GM03348 (cell line): ENCODE measurements around the gene CORO6.
"Not testable (repeated sequence)": the region's sequence is repeated elsewhere in the genome, so short reads cannot be mapped to it uniquely, and the experiment has no call there.

Experiments
- DNase-seq: peaks from one replicate; pipeline ENCODE4 v3.0.0; 2012; ENCODE audit warnings: low spot score

CORO6 gene

DNA sequence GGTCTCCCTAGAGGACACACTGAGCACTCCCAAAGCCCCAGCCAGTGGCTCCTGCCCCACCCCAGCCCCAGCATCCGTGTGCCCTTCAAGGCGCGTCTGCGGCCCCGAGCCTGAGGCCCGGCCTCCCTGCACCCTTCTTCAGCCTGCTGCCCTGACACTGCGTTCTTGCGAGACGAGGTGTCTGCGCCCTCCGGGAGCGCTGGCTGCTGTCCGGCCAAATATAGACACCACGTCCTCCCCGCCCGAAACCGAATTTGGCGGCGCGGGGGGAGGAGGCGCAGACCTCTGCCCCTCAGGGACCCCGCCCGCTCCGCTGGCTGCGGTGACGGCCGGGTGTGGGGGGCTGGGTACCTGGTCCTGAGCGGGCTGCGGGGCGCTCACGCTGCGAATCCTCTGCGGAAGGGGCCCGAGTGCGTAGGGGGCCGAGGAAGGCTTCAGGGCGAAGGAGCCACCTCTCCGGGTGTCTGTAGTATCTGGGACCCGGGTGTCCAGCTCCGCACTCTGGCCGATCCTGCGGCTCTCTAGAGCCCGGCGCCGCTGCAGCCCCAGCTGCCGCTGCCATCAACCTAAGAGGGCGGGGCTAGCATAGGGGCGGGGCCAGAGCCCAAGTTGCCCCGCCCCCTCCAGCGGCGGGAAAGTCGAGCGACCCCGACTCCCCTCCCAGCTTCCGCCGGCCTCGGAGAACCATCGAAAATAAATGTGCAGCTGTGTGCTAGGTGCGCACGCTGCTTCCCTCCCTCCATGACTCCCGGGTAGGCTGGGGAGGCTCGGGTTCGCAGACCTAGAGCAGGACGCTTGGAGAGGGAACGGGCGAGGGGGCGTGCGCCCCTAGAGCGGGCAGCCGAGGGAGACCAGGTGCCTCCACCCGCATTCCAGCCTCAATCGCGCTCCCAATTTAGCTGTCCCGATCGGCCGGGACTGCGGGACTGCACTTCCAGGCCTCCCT lies at the start of gene CORO6:
Gene CORO6, minus strand, starts transcription at position 576 of the 946 bp plus-strand sequence. CDS start 1,491 bp downstream, outside the sequence.
- DNase-seq: peak; percentile 89

DNA sequence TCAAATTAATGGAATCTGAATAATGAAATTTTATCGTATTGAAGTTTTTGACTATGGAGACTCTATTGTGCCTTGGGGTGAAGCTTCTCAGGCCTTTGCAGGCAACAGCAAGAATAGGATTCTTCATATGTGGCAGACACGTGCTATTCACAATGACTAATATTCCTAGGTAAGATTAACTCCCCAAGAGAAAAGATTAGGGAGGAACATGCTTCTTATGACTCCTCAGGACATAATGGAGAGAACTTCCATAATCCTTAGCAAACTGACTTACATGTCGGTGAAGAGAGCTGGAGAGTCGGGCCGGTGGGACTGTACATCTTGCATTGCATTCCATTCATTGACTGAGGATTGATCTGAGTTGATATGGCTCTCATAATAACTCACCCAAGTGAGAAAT lies 48.9 kb upstream of the CORO6 start:
- no peak for DNase-seq

DNA sequence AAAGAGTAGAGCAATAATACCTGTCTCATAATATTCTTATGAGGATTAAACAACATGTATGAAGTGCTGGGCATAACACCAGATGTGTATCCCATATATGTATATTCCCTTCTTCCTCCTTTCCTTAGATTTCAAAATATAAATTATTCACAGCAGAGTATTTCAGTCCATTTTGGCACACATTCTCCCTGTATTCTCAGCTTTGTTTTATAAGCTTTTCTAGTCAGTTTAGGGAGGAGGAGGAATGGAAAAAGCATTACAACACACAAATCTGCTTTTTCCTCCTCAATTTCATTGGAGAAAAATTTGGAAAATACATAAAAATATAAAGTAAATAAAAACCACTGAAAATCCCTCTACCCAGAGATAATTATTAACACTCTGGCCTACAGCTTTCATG lies 46.6 kb upstream of the CORO6 start:
- no peak for DNase-seq

DNA sequence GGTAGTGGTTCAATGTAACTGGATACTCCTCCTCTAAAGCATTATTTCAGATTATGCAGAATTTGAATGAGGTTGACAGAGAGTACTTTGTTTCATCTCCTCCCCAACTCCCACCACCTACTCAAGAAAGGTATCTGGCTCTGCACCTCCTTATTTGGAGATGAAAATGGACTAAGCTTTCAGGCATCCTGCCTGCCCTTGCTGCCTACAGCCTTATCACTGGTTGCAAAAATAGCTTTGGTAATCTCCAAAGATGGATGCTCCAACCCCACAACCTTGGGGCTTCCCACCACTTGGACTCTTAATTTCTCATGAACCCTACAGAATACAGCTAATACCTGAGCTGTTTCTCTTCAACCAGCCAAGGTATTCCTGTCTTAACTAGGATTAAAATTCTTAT lies 45.3 kb upstream of the CORO6 start:
- DNase-seq: no peak

DNA sequence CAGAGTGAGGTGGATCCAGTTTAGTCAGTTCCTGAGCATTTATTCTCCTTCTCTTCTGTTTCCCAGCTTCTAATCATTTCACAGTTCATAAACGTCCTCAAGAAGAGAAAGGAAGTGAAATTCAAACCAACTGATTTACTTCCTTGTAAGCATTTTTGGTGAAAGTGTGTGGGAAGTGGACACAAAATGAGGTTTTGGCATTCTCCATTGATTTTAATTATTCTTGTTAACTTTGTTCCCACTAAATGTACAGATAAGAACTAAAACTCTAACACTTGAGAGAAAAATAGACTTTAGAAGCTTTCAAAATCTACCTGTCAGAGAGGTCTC lies 42.7 kb upstream of the CORO6 start:
- no peak for DNase-seq

DNA sequence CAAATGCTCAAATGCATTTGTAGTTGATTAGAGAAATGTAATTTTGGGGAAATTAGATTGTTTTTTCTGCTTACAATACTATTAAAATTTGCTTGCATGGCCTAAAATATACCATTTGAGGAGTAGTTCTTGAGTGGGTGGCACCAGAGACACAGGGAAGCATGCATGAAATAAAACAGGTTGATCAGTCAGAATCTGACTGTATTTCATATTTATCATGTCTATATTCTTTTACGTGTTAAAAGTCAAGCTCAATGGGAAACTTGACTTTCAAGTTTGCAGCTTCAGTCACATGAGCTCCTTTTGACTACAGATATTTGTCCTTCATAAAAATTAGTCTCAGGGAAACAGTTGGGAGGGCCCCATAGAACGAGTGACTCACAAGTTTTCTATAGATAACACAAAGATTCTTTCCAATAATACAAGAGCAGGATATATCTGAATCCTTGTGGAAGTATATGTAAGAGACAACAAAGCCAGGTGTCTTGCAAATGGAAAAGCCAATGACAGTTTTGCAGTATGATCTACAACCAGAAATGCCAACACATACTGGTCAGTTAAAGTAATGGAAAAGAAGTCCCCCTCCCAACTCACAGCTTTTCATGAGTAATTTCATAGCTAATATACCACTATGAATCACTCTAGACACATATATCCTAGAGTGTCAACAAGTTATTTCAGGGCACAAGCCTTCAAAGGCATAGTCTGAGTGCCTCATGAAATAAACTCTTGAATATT lies 42.2 kb upstream of the CORO6 start:
- peak; percentile 52 for DNase-seq

DNA sequence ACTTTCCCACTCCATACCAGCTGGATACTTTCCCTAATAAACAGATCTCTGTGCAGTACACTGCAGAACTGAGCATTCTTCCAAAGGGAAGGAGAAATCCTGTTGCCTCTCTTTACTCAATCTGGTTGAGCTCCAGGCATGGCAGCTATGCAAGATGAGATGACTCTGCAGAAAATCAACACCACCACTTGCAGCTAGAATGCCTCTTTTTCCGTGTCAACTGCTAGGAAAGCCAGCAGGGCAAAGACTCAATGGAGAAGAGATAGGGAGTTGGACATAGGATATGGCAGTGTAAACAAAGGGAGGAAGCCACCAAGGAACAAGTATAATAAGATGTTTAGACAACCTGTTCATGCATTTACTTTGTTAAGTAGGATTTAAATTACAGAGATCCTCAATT lies 40.4 kb upstream of the CORO6 start:
- peak; percentile 55 for DNase-seq

DNA sequence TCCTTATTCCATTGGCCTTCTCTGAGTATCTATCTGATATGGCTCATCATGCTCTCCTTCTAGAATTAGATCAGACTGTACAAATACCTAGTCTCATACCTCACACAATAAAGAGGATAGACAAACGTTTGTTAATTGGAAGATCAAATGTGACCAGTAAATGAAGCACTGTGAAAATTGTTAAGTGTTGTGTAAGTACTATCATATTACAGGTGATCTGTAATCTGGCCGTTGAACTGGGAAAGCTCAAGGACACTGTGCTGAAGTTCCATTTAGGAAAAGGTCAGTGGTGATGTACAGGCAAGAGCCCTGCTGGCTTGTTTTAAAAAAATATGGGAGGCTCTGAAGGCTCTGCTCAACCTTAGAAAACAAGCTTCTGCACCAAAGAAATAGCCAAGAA lies 38.5 kb upstream of the CORO6 start:
- DNase-seq: no peak

DNA sequence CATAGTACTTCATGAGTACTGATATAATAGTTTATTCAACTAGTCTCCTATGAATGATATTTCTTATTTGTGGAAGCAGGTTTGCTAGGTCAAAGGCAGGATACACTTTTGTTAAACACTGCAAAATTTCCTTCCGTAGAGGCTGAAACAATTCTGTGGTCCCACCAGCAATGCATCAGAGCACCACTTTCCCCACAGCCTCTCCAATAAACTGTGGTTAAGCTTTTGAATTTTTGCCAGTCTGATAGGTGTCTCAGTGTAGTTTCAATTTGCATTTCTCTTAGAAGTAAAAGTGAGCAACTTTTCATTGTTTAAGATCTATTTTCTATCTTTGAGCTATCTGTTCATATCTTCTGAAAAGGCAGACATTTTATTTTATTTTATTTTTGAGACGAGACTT lies 36.4 kb upstream of the CORO6 start:
- no peak for DNase-seq

DNA sequence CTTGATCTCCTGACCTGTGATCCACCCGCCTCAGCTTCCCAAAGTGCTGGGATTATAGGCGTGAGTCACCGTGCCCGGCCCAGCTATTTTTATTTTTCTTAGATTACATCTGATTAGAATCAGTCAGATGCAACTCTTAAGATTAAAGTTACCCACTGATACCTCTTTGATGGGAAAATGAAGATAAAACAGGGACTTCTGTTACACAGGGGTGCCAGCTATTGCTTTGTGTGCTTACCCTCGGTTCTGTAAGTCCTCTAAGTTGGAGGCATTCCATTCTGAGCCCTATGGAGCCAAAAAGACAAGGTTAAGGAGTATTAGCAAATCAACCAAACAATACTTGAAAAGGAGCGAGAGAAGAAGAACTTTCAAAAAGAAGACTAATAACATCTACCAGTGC lies 32.6 kb upstream of the CORO6 start:
- DNase-seq: no peak

DNA sequence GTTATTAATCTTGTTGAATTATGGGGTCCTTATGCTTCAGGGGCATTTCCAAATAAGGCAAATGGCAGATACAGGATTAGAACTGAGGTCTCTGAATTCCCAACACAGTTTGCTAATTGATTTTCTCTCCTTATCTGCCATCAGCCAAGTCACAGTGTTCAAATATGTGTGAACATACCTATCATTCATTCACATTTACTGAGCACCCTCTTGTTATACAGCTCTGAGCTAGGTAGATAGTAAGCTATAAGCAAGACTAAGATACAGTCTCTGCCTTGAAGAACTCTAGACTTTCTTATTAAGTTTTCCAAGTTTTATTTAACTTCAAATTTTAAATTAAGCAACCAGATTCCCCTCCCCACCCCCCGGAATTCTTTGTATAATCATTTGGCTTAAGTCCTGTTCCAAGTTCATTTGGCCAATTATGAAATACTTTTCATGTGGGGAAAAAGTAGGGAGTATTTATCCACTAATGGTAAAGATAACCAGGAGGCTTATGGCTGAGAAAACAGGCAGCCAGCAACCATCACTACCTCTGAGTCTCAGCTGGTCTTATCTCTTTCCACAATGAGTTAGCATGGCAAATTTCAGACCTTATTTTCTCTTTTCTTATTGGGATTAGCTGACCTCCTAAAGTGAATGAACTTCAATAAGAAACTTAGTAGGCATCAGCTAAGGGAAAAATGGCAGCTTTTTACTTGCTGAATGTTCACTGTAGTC lies 31.4 kb upstream of the CORO6 start:
- no peak for DNase-seq

DNA sequence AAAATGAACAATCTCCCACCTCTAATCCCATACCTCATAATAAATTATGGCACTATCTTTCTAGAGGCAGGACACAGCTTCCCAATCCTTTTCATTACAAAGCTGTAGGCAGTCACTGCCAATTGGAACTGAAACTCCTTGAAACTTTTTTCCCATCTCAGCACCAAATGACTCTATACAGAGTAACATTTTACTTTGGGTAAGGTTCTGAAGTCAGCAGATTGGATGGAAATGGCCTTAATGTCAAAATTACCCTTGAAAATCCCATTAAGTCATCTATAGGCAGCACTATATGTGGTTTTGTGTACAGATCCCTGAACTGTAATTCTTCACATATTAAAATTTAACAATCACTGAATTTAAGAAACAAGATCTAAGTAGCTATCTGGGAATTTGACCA lies 30.3 kb upstream of the CORO6 start:
- DNase-seq: no peak

DNA sequence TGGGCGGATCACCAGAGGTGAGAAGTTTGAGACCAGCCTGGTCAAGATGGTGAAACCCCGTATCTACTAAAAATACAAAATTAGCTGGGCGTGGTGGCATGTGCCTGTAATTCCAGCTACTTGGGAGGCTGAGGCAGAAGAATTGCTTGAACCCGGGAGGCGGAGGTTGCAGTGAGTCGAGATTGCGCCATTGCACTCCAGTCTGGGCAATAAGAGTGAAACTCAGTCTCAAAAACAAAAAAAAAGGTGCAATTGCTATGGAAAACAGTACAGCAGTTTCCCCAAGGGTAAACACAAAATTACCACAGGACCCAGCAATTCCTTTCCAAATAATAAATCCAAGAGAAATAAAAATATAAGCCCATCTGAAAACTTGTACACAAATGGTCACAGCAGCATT lies 29.2 kb upstream of the CORO6 start:
- DNase-seq: not testable (repeated sequence)

DNA sequence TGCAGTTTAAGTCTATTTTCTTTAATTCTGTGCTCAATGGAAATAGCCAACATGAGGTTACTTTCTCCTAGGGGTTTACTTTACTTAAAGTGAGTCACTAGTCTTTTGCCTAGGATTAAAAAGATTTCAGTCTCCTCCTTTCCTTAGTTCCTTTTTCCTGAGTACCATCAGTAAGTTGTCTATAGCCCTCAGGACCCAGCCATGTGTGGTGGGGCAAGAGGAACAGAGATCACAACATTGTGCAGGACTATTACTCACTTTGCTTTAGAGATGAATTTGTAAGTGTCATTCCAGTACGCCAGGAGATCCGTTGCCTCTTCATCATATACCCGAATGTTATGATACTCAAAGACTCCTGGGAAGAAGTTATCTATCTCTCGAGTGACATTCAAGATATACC lies 27.7 kb upstream of the CORO6 start:
- DNase-seq: no peak

DNA sequence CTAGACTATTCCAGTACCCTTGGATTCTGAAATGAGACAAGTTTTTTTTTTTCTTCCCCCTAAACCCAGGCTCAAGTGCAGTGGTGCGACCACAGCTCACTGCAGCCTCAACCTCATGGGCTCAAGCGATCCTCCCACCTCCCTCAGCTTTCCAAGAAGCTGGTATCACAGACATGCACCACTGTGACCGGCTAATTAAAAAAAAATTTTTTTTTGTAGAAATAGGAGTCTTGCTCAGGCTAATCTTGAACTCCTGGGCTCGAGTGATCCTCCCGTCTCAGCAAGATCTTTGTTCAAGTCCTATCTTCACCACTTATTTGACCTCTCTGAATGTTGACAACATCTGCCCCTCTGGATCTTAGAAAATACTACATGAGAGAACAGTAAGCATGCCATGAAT lies 26.6 kb upstream of the CORO6 start:
- no peak for DNase-seq

DNA sequence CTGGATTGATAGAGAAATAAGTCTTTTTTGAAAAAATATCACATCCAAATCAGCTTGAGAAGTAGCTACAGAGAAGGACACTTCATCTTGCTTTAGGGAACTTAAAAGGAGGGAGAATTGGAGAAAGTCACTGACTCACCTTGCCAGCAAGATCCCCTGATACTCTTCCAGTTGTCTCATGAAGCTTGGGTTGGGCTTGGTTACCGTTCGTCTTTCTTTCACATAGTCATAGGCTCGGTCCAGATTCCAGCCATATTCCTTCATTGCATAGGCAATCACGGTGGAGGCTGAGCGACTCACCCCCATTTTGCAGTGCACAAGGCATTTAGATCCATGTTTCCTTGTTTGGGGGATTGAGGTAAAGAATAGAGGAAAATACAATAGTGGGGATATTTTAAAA lies 25.3 kb upstream of the CORO6 start:
- DNase-seq: no peak

DNA sequence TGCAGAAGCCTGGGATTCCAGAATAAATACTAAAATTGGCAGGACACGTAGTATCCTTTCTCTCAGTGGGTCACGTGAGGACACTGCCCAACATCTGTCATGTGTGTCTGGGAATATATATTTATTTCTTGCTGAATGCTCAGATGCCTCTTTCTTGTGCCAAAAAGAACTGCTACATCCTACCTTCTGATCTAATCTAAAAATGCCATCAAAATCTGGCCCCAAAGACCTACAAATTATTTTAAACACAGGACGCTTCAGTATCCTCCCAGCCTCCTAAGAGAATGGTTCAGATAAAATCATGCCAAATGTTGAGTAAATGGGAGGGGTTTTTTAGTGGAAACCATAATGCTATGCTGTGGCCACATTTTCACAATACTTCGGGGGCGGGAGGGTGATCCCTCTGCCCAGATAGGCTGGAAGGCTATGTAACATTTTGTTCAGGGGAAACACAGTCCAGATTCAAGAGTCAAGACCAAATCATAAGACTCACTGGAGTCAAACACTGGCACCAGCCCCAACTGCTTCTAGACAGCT lies 22.9 kb upstream of the CORO6 start:
- DNase-seq: peak; percentile 85

DNA sequence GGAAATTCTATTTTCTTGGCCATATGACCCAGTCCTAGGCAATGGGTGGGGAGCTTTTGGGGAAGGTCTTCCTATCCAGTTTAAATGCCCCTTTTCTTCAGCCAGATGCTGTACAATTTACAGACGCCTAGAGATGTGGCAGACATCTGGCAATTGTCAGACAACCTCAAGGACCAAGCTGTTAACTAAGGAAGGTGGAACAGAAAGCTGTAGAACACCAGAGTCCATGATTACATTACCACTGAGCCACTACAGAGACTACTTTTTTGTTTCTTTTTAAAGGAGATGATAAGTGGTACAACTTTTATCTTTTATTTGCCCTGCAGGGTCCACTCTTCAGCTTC lies 21.1 kb upstream of the CORO6 start:
- no peak for DNase-seq

DNA sequence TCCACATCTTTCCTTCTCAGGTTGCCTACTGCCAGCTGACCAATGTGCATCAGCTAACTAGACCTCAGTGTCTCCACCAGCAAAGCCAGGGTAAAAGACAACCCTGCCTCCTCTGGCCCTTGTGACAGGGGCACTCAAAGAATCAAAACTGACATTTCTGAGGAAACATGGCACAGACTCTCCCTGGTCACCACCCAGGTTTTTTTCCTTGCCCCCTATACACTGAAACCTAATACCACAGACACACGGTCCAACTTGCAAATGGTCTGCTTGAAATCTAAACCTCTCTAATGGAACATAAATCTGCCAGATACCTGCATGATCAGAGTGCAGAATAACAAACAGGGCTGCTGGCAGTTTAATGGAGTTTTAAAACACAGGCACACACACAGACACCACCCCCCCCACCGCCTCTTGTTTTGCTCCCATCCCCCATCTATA lies 19.5 kb upstream of the CORO6 start:
- DNase-seq: no peak

DNA sequence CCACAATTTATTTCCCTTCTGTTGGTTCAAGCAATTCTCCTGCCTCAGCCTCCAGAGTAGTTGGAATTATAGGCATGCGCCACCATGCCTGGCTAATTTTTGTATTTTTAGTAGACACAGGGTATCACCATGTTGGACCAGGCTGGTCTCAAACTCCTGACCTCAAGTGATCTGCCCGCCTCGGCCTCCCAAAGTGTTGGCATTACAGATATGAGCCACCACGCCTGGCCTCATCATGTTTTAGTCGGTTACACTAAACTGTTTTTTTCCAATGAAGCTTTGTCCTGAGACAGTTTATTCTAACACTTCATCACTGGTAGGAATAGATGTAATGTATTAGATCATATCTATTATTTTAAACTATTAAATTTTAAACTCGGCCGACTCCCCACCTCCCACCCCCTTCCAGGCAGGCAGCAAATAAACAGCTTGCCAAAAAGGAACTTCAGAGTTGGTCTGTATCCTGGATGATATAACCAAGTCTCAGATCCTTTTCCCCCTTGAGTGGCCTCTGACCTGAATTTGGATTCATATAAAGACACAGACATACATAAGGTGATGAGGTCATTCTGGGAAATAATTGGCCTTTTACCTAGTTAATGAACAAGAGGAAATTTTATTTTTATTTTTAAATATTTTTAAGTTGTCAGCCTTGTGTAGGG lies 18.4 kb upstream of the CORO6 start:
- DNase-seq: no peak

DNA sequence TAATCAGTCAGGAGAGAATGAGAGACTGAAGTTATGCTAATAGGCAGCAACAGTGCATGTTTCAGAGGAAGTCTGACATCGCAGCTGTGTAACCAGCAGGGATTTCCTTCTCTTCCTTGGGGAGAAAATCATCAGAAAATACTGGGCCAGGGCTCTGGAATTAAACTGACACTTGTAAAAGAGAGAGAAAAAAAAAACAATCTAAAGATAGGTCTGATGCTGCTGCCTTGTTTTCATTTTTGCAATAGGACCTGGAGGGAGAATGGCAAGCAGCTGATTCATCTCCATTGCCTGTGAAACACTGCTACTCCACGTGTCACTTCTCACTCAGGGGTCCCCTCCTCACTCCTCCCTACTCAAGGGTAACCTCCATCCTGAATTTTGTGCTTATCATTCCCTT lies 17.7 kb upstream of the CORO6 start:
- peak; percentile 46 for DNase-seq

DNA sequence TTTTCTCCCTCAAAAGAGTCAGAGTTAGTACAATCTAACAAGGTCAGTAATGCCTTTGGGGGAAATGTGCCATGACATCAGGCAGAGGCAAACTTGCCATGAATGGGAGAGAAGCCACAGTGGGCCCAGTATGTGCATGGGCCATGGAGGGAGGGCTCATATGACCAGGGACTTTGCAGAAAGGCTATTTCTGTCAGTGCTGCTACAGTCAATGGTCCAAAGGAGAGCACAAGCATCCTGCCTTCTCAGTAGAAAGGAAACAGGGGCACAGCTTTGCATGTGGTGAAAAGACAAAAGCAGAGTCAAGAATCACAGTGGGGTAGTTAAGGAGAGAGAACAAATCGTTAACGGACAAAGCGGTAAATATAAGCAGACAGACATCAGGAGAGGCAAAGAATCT lies 11.2 kb upstream of the CORO6 start:
- no peak for DNase-seq
